ENCODE measurements around the gene SASH1. TPM values are rescaled to one million over a fixed set of nuclear protein-coding genes. Genes with fewer than 3 reads are reported as not detected.
"Not testable (repeated sequence)": the region's sequence is repeated elsewhere in the genome, so short reads cannot be mapped to it uniquely, and the experiment has no call there.

SASH1 gene
- total RNA-seq, 1 donor from 2014 or later, result 91.9 TPM

DNA sequence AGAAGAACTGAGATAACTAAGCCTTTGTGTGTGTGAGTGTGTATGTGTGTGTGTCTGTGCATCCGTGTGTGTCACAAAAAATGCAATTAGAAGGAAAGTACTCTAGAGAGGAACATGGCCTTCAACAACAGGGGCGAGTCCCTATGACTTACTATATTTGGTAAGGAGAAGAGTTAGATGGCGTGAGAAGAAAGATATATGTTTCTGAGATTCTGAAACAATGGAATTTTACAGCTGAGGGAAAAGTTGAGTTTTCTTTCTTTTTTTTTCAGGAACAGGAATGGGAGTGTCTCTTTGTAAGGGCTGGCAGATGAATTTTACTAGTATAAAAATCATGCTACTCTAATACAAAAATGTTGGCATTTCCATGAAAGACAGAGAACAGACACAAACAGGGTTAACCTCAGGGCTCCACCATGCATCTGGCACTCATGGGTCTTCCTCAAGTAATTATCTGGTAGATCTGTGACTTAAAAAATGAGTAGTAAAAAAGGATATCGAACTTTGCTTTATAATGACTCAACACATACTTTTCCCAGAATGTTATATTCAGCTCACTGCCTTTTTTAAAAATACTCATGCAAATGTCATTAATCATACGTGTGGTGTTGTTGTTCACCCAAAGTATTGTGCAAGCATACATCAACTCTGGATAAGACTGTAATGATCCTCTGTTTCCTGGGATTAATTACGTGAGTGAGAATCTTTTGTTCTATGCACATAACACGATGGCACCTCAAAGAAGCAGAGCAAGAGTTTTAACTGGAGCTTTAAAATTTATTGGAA, 12.8 kb upstream of the SASH1 start:
- DNase-seq, result no peak

DNA sequence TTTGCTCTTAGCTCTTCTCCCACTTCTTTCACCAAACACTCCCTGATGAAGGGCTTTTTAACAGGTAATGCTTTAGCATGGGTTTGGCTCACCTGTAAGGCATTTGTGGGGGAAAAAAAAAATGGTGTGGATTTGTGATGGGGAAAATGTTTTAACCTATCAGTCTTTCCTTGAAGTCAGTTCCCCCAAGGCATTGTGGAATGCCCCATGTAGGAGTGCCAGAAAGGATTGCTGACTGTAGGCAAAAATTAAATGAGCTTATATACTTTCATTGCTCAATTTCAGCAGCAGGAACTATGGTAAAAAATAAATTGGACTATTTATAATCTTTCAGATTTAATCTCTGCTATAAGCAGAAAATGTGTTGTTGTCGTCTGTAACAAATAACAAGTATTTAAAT, 10.6 kb upstream of the SASH1 start:
- DNase-seq, result no peak

DNA sequence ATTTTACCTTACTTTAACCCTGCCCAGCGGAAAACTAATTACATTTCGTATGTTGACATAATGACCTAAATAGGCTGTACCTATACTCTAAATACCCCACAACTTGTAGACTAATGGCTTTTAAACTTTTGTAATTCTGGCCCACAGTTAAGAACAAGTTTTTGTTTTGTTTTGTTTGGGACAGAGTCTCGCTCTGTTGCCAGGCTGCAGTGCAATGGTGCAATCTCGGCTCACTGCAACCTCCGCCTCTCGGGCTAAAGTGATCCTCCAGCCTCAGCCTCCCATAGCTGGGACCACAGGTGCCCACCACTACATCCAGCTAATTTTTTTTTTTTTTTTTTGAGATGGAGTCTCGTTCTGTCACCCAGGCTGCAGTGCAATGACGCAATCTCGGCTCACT, 5.7 kb upstream of the SASH1 start:
- DNase-seq, result no peak

- DNase-seq, result no peak
These were observed 2.9 kb upstream of the SASH1 start for GRCh38 chr6:148339766-148340165.

- no peak for DNase-seq
These were observed 1.9 kb upstream of the SASH1 start for GRCh38 chr6:148340586-148341297.

DNA sequence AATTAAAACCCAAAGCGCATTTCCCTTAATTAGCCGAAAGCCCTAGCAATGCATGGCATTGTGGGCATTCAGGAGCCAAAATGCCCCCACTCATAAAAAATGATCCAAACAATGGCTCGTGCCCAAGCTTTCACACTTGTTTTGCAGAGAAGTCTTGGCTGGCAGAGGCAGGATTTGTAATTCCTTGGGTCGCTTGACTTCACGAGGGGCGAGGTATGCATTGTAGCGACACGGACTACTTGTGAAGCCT, 613 bp upstream of the SASH1 start:
- DNase-seq, result no peak

- peak; percentile 23 for DNase-seq
These were observed 577 bp downstream of the SASH1 start for GRCh38 chr6:148343047-148343782.

- peak; percentile 27 for DNase-seq
These were observed 2.5 kb downstream of the SASH1 start for GRCh38 chr6:148345176-148345575.

- no peak for DNase-seq
These were observed 2.9 kb downstream of the SASH1 start for GRCh38 chr6:148345578-148345977.

DNA sequence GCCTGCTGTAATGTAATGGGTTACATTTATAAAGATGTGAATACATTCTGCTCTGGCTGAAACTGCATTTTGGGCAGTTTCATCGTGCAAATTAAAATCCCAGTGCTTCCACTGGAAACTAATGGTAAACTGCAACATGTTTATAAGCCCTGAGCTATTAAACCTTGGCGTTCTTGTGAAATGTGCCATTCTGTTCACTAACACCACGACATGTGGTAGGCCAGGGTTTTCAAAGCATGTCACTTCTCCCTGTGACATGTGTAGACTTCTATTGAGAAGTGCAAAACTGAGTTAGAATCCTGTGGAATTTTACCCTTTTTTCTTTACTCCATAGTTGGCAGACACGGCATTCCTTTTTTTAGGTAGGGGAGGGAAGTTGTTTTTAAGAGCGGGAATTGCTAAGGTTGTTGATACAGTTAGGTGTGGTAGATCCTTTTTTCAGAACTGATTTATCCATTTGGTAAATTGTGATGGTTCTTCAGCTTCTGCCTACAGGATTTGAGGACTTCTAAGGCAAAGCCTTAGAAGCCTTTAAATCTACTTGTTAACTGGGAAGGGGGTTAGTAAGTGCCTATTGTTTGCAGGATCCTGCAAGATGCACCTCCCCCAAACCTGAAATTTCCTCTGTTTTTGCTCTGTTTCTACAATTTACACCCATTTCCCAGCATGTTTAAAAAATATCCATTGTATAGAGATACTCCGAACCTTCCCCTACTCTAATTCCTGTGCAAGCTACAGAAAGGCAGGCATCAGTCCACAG, 4.2 kb downstream of the SASH1 start:
- no peak for DNase-seq

- no peak for DNase-seq
These were observed 4.9 kb downstream of the SASH1 start for GRCh38 chr6:148347441-148348054.

DNA sequence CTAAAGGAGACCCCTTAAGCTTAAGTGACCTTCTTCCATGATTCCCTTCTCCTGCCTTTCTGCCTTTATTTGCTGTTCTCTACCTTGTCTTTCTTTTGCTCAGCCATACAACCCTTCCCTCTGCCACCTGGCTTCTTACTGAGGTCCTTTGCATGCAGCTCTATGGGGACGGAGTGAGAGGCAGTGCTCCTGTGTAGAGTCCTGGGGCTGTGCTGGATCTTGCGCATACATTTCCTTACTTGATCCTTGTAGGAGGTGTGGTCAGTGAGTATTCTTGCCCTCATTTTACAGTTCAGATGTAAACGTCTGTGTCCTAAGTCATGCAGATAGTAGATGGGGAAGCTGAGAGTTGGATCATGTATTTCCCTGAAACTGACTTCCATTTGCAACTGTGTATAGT, 5.7 kb downstream of the SASH1 start:
- DNase-seq, result no peak

DNA sequence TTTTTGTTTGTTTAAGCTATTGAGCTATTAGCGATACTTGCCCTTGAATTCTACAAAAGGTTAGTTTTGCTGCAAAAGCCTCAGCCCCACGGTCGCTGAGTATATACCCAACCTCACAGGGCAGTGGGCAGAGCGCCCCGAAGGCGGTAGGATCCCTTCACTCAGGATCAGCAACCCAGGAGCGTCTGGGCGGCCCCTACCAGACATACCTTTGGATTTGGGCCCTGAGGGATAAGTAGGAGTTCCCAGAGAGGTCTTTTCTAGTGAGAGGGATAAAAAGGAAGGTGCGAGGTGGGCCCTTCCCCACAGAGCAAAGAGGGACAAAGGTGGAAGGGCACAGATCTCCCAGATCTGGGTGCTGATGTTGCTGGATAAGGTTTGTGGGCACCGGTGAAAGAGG, 6.1 kb downstream of the SASH1 start:
- DNase-seq, result no peak

- no peak for DNase-seq
These were observed 6.8 kb downstream of the SASH1 start for GRCh38 chr6:148349466-148349865.

- DNase-seq, result no peak
These were observed 8.7 kb downstream of the SASH1 start for GRCh38 chr6:148351309-148351708.

- not testable (repeated sequence) for DNase-seq
These were observed 9.8 kb downstream of the SASH1 start for GRCh38 chr6:148352421-148352820.

DNA sequence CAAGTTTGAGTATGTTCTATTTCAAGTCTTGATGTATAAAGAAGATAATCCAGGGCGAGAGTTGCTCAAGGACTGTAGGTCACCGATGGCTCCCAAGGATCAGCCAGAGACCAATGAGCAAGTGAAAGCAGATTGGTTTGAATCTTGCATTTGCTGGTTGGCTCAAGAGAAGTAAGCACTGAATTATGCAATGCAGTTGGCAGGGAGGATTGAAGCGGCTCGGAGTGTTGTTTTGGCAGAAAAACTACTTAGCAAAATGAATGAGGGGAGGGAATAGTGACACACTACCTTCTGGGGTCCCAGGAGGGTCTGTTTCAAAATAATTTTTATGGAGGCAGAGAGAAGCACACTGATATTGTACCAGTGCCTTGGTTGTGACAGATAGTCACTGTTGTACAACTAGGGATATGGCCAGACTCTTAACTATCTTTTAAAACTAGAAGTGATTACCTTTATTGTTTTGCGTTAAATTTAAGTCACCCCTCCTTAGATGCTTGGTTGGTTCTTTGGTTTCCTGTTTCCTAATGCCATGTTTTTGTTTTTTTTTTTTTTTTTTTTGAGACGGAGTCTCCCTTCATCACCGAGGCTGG, 15.7 kb downstream of the SASH1 start:
- DNase-seq, result peak; percentile 37

GRCh38 chr6:148359228-148359627, 16.6 kb downstream of the SASH1 start:
- no peak for DNase-seq

GRCh38 chr6:148364056-148364824, 21.6 kb downstream of the SASH1 start:
- no peak for DNase-seq

GRCh38 chr6:148365041-148365440, 22.4 kb downstream of the SASH1 start:
- no peak for DNase-seq

- DNase-seq, result peak; percentile 76
These were observed 24.9 kb downstream of the SASH1 start for GRCh38 chr6:148367411-148368024.
